ENCODE results near the gene PLA2G3. TPM values are rescaled to one million over a fixed set of nuclear protein-coding genes. Genes with fewer than 3 reads are reported as not detected.

PLA2G3 gene
- total and polyA plus RNA-seq, 2 donors (not counting 3 experiments of a cell fraction or from before 2014, with no cell fraction given): 0.75 to 0.84 TPM

DNA sequence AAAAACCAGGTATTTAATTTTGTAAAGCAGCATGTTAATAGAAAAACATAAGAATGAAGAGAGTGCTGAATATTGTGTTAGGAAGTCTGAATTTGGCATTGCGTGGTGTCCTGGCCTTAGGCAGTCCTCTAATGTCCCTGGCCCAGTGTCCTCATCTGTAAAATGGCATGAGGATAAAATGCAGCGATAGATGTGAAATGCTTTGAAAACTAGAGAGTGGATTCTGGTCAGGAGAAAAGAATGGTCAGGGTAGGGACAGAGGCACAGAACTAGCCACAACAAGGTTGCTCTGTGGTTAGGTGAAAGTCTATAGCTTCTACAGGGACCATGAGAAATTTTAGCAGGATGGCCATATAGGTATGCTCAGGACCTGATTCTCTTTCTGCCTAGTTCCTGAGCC lies 38.6 kb upstream of the PLA2G3 start:
- Histone ChIP-seq H3K27me3 (ENCODE audit: control insufficient read depth in 2 of 2, insufficient read depth in 2 of 2, low read length in 2 of 2) (no peaks in the 10 kb centered on the region), H3K9ac (replicated peaks; ENCODE audit: extremely low read depth, insufficient read depth, low read length) (no peak overlapping the region), H3K36me3 (ENCODE audit: control insufficient read depth in 2 of 2, extremely low read depth in 1 of 2, insufficient read depth in 2 of 2, low read length in 2 of 2) (peaks cover 0 to 3% of the 10 kb centered on the region in 2 experiments), H3K79me2 (ENCODE audit: control insufficient read depth, insufficient read depth, low read length) (peaks cover 30% of the 10 kb centered on the region), H4K20me1 (replicated peaks; ENCODE audit: control insufficient read depth, extremely low read depth, insufficient read depth, low read length) (no peaks in the 10 kb centered on the region), H3K9me3 (replicated peaks; ENCODE audit: control insufficient read depth, insufficient read depth, low read length) (no peaks in the 10 kb centered on the region), H3K27ac (ENCODE audit: insufficient read depth, low read depth, low read length) (no peak overlapping the region), H2AFZ (ENCODE audit: low read depth, low read length) (no peak overlapping the region), H3K9me1 (replicated peaks; ENCODE audit: control insufficient read depth, extremely low read depth, insufficient read depth, low read length) (no peaks in the 10 kb centered on the region), H3K4me2 (ENCODE audit: insufficient read depth, low read length) (no peak overlapping the region), H3K4me1 (ENCODE audit: control insufficient read depth, extremely low read depth, insufficient read depth, low read length) (peaks cover 4% of the 10 kb centered on the region), H3K4me3 (replicated peaks in 1 of 3; ENCODE audit: insufficient read depth in 1 of 3, low read depth in 1 of 3, low read length in 3 of 3) (no peak overlapping the region)
- ChIA-PET POLR2A (no interaction called here), CTCF (interaction anchor here (1.4 kb wide), 1 partner anchor 21 kb away, joined by 4 read pairs; no protein-coding TSS in a partner anchor)
- no peak for TF ChIP-seq FOS (IDR thresholded peaks at IDR 0.05; ENCODE audit: borderline replicate concordance, insufficient read depth, low read length)
- TF ChIP-seq GATA2 (IDR thresholded peaks at IDR 0.05; ENCODE audit: insufficient read depth, insufficient read length, low read depth, low read length): no peak
- TF ChIP-seq MYC (IDR thresholded peaks at IDR 0.05; ENCODE audit: low read depth, low read length): no peak
- BruUV-seq (replicated peaks): no TSS peak
- dilution Hi-C loops (cut with MboI; ENCODE audit: extremely low pct_ligation_motif_present, low sequenced_read_pairs): no loop called here
- FAIRE-seq (no peak), DNase-seq (ENCODE audit: low read depth, low spot score) (no peak)
- intact Hi-C loops (cut with micrococcal nuclease): no loop called here

DNA sequence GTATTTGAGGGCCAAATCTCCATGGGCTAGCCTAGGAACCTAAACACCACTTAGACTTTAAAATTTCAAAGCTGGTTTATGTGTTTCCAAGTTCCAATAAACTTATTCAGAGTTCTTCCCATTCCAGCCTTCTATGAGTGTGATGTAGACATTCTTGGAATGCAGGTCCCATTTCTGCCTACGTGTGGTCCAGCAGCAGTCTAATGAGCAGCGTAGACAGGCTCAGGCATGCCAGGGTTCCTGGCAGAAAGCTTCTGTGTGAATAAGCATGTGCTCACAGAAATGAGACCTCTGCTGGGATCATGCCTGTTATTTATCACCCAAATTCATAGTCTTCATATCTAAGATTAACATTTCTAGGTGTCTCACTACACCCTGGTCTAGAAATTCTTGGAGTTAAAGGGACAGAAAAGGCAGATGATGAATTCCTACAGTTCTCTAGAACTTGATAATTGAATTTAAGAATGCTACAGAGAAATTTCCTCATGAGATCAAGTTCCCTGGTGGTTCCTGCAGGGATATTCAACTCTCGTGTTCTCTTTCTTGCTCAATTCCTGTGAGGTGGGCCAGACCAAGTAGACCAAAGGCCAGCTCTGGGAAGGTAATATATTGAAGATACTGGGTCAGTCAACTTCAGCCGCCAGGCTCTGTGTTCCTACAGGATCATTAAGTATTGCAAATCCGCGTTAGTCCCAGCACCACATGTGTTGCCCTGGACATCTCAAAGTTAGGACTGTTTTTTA lies 37.3 kb upstream of the PLA2G3 start:
- dilution Hi-C loops (cut with MboI; ENCODE audit: extremely low pct_ligation_motif_present, low sequenced_read_pairs): no loop called here
- Histone ChIP-seq H3K9ac (replicated peaks; ENCODE audit: extremely low read depth, insufficient read depth, low read length) (no peak overlapping the region), H4K20me1 (replicated peaks; ENCODE audit: control insufficient read depth, extremely low read depth, insufficient read depth, low read length) (no peaks in the 10 kb centered on the region), H3K27me3 (ENCODE audit: control insufficient read depth in 2 of 2, insufficient read depth in 2 of 2, low read length in 2 of 2) (no peaks in the 10 kb centered on the region), H3K79me2 (ENCODE audit: control insufficient read depth, insufficient read depth, low read length) (peaks cover 36% of the 10 kb centered on the region), H3K36me3 (ENCODE audit: control insufficient read depth in 2 of 2, extremely low read depth in 1 of 2, insufficient read depth in 2 of 2, low read length in 2 of 2) (peaks cover 0 to 3% of the 10 kb centered on the region in 2 experiments), H3K4me3 (replicated peaks in 1 of 3; ENCODE audit: insufficient read depth in 1 of 3, low read depth in 1 of 3, low read length in 3 of 3) (no peak overlapping the region), H3K9me1 (replicated peaks; ENCODE audit: control insufficient read depth, extremely low read depth, insufficient read depth, low read length) (no peaks in the 10 kb centered on the region), H2AFZ (ENCODE audit: low read depth, low read length) (no peak overlapping the region), H3K9me3 (replicated peaks; ENCODE audit: control insufficient read depth, insufficient read depth, low read length) (no peaks in the 10 kb centered on the region), H3K4me2 (ENCODE audit: insufficient read depth, low read length) (no peak overlapping the region), H3K27ac (ENCODE audit: insufficient read depth, low read depth, low read length) (no peak overlapping the region), H3K4me1 (ENCODE audit: control insufficient read depth, extremely low read depth, insufficient read depth, low read length) (peaks cover 17% of the 10 kb centered on the region)
- BruUV-seq (replicated peaks): no TSS peak
- intact Hi-C loops (cut with micrococcal nuclease): no loop called here
- DNase-seq (ENCODE audit: low read depth, low spot score): no peak
- FAIRE-seq: no peak
- POLR2A ChIA-PET: no interaction called here
- CTCF ChIA-PET: interaction anchor here (1.1 to 1.4 kb wide), 3 partner anchors 10 to 22 kb away, joined by 3 to 4 read pairs (median 3); no protein-coding TSS in a partner anchor
- TF ChIP-seq FOS (IDR thresholded peaks at IDR 0.05; ENCODE audit: borderline replicate concordance, insufficient read depth, low read length) (no peak), POLR2AphosphoS5 (IDR thresholded peaks at IDR 0.05; ENCODE audit: insufficient read depth, low read depth, low read length) (no peak), MYC (IDR thresholded peaks at IDR 0.05; ENCODE audit: low read depth, low read length) (no peak)
- TF ChIP-seq, protein P1, sequence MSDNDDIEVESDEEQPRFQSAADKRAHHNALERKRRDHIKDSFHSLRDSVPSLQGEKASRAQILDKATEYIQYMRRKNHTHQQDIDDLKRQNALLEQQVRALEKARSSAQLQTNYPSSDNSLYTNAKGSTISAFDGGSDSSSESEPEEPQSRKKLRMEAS (IDR thresholded peaks at IDR 0.05; ENCODE audit: insufficient read depth, insufficient read length): no peak
- TF ChIP-seq, protein P2, sequence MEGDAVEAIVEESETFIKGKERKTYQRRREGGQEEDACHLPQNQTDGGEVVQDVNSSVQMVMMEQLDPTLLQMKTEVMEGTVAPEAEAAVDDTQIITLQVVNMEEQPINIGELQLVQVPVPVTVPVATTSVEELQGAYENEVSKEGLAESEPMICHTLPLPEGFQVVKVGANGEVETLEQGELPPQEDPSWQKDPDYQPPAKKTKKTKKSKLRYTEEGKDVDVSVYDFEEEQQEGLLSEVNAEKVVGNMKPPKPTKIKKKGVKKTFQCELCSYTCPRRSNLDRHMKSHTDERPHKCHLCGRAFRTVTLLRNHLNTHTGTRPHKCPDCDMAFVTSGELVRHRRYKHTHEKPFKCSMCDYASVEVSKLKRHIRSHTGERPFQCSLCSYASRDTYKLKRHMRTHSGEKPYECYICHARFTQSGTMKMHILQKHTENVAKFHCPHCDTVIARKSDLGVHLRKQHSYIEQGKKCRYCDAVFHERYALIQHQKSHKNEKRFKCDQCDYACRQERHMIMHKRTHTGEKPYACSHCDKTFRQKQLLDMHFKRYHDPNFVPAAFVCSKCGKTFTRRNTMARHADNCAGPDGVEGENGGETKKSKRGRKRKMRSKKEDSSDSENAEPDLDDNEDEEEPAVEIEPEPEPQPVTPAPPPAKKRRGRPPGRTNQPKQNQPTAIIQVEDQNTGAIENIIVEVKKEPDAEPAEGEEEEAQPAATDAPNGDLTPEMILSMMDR (IDR thresholded peaks at IDR 0.05; ENCODE audit: extremely low read depth in 1 of 2, insufficient read depth in 1 of 2, low read depth in 1 of 2, low read length in 2 of 2): no peak
